ENCODE measurements around the gene IGFL4.

DNA sequence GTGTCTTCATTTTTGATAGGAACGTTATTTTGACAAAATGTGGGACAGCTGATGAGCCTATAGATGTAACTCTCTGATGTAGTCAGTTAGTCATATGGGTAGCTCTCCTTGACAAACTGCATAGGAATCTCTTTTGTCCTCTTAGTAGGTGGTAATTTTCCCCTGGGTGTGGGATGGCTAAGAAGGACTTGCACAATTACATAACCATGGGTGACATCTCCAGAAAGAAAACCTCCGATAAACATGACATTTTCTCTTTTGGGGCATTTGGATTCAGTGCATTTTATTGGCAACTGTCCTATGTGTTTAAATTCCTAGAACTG is 41.9 kb upstream of the IGFL4 start:
- TF ChIP-seq ETS1 (conservative IDR thresholded peaks at IDR 0.05; ENCODE audit: control insufficient read depth, low read depth, low read length) (no peak), RCOR1 (IDR thresholded peaks at IDR 0.05; ENCODE audit: borderline replicate concordance in 1 of 2, low read depth in 2 of 2, low read length in 2 of 2) (no peak), CHD4 (IDR thresholded peaks at IDR 0.05; ENCODE audit: insufficient read depth, insufficient replicate concordance, low read depth, low read length, poor library complexity, severe bottlenecking) (no peak), POLR2AphosphoS5 (IDR thresholded peaks at IDR 0.05; ENCODE audit: control insufficient read depth, insufficient read depth, low read depth, low read length) (no peak), ZNF184 (CRISPR knock-in tag; IDR thresholded peaks at IDR 0.05) (no peak), SIN3A (IDR thresholded peaks at IDR 0.05; ENCODE audit: borderline replicate concordance in 2 of 2, control insufficient read depth in 1 of 2, low read depth in 2 of 2, low read length in 2 of 2) (no peak), CREB1 (IDR thresholded peaks at IDR 0.05) (no peak), CREB1 (CRISPR knock-in tag; IDR thresholded peaks at IDR 0.05) (no peak), GATA2 (CRISPR knock-in tag; IDR thresholded peaks at IDR 0.05) (no peak), ZNF133 (CRISPR knock-in tag; IDR thresholded peaks at IDR 0.05) (no peak), TRIM28 (IDR thresholded peaks at IDR 0.05) (no peak)
- TF ChIP-seq, protein P1, sequence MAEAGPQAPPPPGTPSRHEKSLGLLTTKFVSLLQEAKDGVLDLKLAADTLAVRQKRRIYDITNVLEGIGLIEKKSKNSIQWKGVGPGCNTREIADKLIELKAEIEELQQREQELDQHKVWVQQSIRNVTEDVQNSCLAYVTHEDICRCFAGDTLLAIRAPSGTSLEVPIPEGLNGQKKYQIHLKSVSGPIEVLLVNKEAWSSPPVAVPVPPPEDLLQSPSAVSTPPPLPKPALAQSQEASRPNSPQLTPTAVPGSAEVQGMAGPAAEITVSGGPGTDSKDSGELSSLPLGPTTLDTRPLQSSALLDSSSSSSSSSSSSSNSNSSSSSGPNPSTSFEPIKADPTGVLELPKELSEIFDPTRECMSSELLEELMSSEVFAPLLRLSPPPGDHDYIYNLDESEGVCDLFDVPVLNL (CRISPR knock-in tag; IDR thresholded peaks at IDR 0.05; ENCODE audit: low read depth) = no peak
- TF ChIP-seq, protein P2, sequence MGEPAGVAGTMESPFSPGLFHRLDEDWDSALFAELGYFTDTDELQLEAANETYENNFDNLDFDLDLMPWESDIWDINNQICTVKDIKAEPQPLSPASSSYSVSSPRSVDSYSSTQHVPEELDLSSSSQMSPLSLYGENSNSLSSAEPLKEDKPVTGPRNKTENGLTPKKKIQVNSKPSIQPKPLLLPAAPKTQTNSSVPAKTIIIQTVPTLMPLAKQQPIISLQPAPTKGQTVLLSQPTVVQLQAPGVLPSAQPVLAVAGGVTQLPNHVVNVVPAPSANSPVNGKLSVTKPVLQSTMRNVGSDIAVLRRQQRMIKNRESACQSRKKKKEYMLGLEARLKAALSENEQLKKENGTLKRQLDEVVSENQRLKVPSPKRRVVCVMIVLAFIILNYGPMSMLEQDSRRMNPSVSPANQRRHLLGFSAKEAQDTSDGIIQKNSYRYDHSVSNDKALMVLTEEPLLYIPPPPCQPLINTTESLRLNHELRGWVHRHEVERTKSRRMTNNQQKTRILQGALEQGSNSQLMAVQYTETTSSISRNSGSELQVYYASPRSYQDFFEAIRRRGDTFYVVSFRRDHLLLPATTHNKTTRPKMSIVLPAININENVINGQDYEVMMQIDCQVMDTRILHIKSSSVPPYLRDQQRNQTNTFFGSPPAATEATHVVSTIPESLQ (CRISPR knock-in tag; IDR thresholded peaks at IDR 0.05) = no peak
